Fibroblast of the aortic adventitia (primary cell): ENCODE results near the gene MRPL10. TPM values are rescaled to one million over a fixed set of nuclear protein-coding genes. Genes with fewer than 3 reads are reported as not detected.

Source experiments
- DNase-seq: peaks from one replicate; pipeline ENCODE4 v3.0.0-alpha.2; 2010; ENCODE audit warnings: low read depth
- H3K4me3 ChIP-seq: 2 replicates; pipeline ENCODE4 v1.5.1; 2011; ENCODE audit warnings: low read depth, mild to moderate bottlenecking, control low read depth, low read length, moderate library complexity
- CTCF ChIP-seq: IDR thresholded peaks from 2 replicates; pipeline ENCODE4 v1.5.1; 2011; ENCODE audit warnings: mild to moderate bottlenecking, low read length, control low read depth, inconsistent platforms; ENCODE audit not compliant: insufficient read depth
- total RNA-seq: library from RNA; depleted of rRNA; stranded (reverse); fragments of >200 nt; gene quantifications from 2 replicates; pipeline ENCODE4 v1.2.3, GENCODE V29; 2012; ENCODE audit warnings: low replicate concordance

MRPL10 gene
- total RNA-seq, 1 donor = 28.0 TPM

GRCh38 chr17:47803751-47804150 is 27.6 kb downstream of the MRPL10 start:
- H3K4me3 ChIP-seq = no peak overlapping the region
- no peak for TF ChIP-seq CTCF
- no peak for DNase-seq

DNA sequence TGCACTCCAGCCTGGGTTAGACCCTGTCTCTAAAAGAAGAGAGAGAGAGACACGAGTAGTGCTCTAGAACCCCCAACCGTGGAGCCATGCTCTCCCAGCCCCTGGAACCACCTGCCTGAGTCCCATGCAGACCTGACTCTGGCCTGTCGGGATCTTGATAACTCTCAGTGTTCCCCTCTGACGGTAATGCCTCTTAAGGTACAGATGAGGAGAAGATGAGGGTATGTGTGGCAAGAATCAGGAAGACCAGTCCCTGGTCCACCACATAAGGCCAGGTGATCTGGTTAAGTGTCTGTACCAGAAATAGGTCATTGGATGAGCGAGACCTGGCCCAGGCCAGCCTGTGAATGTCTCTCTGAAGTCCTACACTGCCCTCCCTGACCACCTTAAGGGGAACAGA is 28.1 kb downstream of the MRPL10 start:
- TF ChIP-seq CTCF = no peak
- no peak overlapping the region for H3K4me3 ChIP-seq

GRCh38 chr17:47802341-47803022 is 28.9 kb downstream of the MRPL10 start:
- peak; percentile 70 for TF ChIP-seq CTCF
- H3K4me3 ChIP-seq = no peak overlapping the region
- peak; percentile 46 for DNase-seq

More for the DNA sequence above, 28.1 kb downstream of the MRPL10 start:
- DNase-seq = no peak

DNA sequence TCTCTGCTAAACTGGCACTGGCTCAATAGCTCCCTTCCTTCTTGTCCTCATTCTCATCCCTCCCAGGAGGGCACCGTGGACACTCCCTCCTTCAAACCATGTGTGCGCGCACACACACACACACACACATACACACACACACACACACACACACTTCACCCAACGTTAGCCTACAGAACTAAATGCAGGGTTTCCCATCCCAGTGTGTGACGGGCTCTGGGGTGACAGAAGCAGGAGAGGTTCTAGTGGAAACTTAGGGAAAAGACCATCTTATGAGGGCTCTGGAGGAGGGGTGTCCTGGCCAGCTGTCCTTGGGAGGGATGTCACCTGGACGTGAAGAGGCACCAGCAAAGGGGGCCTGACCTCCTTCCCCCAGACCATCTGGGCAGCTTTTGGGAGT is 29.4 kb downstream of the MRPL10 start:
- TF ChIP-seq CTCF = no peak
- H3K4me3 ChIP-seq = no peak overlapping the region
- no peak for DNase-seq

GRCh38 chr17:47801176-47801765 is 30.1 kb downstream of the MRPL10 start:
- TF ChIP-seq CTCF = no peak
- H3K4me3 ChIP-seq = no peak overlapping the region
- no peak for DNase-seq

DNA sequence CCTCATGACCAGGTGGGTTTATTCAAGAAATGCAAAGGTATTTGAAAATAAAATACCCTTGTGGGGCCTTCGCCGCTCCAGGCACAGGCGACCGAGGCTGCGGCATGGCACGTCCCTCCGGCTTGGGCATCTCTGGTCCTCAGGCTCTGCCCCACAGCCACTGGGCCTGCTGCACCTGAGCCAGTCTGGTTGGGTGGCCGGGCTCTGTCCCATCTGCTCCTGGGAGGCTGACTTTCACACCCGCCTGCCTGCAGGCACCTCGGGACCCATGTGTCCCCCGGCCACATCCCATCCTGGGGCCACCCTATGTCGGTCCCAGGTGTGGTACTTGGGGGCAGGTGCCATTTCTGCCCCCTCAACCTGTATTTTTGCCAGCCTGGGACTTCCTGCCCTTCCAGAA is 30.7 kb downstream of the MRPL10 start:
- H3K4me3 ChIP-seq = no peak overlapping the region
- TF ChIP-seq CTCF = no peak
- no peak for DNase-seq
